Left ventricle myocardium inferior (tissue), 1 donor: ENCODE measurements around the gene GLRX3. TPM values are rescaled to one million over a fixed set of nuclear protein-coding genes. Genes with fewer than 3 reads are reported as not detected.

ENCODE experiments used
- DNase-seq: peaks from one replicate; pipeline ENCODE4 v3.0.0-alpha.2; 2020
- H3K27ac ChIP-seq: fragments of 200-600 bp; replicated peaks from 2 replicates; pipeline ENCODE4 v1.8.0; 2021
- H3K27me3 ChIP-seq: fragments of 200-600 bp; 2 replicates; pipeline ENCODE4 v1.8.0; 2021; ENCODE audit warnings: low read depth
- H3K36me3 ChIP-seq: fragments of 200-600 bp; 2 replicates; pipeline ENCODE4 v1.8.0; 2021
- H3K4me1 ChIP-seq: fragments of 200-600 bp; 2 replicates; pipeline ENCODE4 v1.8.0; 2021
- H3K4me3 ChIP-seq: fragments of 200-600 bp; 2 replicates; pipeline ENCODE4 v1.8.0; 2021; ENCODE audit warnings: mild to moderate bottlenecking, moderate library complexity
- H3K9me3 ChIP-seq: fragments of 200-600 bp; replicated peaks from 2 replicates; pipeline ENCODE4 v1.8.0; 2021
- CTCF ChIP-seq: fragments of 200-600 bp; IDR thresholded peaks from 2 replicates; pipeline ENCODE4 v1.8.0; 2021; ENCODE audit warnings: antibody characterized with exemption, mild to moderate bottlenecking, borderline replicate concordance
- intact Hi-C: fragments of 100-400 bp; cut with micrococcal nuclease; formaldehyde crosslinking; loops from one replicate; pipeline ENCODE4 v1.11.0; 2022
- total RNA-seq: library from RNA; stranded (reverse); fragmentation: NEBNext Ultra II Directional; extraction: Animal tissue kit (Norgen Biotek cat#: 25700); gene quantifications from one replicate; pipeline ENCODE4 v1.2.1, GENCODE V29; 2021
- donor health status: DM: no; HTN: yes; CAD: no; lungs with severe emphysema.

The GLRX3 gene
- total RNA-seq, 1 donor from 2014 or later: 69.2 TPM

- no peaks in the 10 kb centered on the region for H3K27me3 ChIP-seq
- no peak overlapping the region for H3K27ac ChIP-seq
- no peak for DNase-seq
- intact Hi-C loops: no loop called here
- no peak for TF ChIP-seq CTCF
- no peaks in the 10 kb centered on the region for H3K36me3 ChIP-seq
- peaks cover 16% of the 10 kb centered on the region for H3K9me3 ChIP-seq
- H3K4me1 ChIP-seq: no peaks in the 10 kb centered on the region
- no peak overlapping the region for H3K4me3 ChIP-seq
Observed at GRCh38 chr10:130121486-130122079, 14.6 kb upstream of the GLRX3 start.

DNA sequence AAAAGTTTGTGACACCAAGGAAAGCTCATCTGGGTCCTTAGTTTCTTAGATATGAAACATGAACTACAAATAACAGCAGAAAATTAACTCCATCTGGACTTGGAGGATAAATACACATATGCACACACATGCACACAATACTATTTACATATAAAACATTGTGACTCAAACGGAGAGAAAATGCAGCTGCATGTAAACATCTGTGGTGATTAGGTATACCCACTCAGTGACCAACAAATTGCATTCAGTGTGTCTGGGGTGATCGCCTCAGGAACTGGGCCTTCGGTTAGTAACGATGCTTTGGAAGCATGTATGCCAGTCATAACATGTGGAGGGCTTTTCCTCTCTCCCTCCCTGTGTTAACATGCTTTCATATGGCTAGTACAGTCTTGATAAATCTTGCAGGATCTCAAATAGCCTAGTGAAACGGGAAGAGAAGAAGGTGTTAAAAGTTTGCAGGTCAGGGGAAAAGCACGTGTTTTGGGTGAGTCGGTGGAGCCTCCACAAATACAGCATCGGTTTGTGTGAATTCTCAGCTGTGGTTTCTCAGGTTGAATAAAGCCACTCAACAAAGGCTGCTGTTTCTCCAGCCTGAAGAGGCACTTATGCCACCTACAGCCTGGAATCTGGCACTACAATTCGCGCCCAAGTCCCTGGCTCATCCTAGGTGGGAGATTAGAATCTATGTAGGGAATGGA, 8.7 kb upstream of the GLRX3 start:
- intact Hi-C loops: no loop called here
- peaks cover 8% of the 10 kb centered on the region for H3K4me1 ChIP-seq

DNA sequence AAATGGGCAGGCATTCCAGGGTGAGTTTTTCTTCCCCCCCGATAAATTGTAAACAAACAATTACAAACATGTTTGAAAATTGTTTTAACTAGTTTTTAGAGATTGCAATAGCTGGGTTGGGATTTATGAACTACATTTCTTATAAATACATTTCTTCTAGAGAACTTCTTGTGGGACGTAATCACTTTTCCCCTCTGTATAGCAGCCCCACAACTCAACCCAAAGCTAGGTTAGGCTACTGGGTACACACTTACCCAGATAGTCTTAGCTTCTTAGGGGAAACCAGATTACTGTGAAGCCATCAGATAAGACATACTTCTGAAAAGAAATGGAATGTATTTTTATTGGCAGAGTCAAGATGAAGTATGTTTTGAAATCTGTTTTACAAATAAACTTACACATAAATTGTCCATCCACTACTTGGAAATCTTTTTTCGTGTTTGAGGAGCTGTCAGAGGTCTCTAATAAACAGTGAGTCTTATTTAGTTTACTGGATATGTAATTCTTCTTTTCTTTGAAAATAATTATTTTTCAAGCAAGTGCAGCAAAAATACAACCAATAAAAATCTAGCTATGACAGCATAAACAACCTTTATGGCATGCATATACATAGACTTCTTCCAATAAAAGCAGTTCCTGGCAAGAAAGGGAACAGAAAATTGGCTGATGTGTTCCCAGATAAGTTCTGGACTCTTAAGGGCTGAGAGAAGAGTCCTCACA, 8.0 kb upstream of the GLRX3 start:
- Histone ChIP-seq H3K27ac (no peak overlapping the region), H3K4me3 (no peak overlapping the region), H3K9me3 (no peaks in the 10 kb centered on the region), H3K4me1 (peaks cover 8% of the 10 kb centered on the region), H3K36me3 (no peaks in the 10 kb centered on the region), H3K27me3 (peaks cover 25% of the 10 kb centered on the region)
- TF ChIP-seq CTCF: no peak
- no peak for DNase-seq
- intact Hi-C loops: no loop called here

More for the DNA sequence above, 8.7 kb upstream of the GLRX3 start:
- peak; percentile 79 for TF ChIP-seq CTCF
- Histone ChIP-seq H3K9me3 (no peaks in the 10 kb centered on the region), H3K27ac (no peak overlapping the region), H3K36me3 (no peaks in the 10 kb centered on the region), H3K27me3 (peaks cover 25% of the 10 kb centered on the region), H3K4me3 (no peak overlapping the region)
- no peak for DNase-seq

DNA sequence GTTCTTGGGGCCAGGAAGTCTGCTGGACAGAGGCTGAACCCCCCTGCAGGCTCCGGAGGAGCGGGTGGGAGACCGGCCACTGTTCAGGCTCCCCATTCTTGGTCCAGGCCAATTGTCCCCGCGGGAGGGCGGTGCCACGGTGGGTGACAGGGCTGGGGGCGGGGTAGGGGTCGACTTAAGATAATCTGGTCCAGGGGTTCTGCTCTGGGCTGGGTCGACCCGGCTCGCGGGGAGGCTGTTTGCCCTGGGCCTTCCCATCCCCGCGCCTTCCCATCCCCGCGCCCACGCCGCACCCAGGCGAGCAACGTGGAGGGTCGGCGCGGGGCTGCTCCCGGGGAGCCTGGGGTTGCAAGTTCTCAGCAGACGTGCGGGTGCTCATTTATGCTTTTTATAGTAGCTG, 7.3 kb upstream of the GLRX3 start:
- no peak for TF ChIP-seq CTCF
- intact Hi-C loops: no loop called here
- DNase-seq: no peak

GRCh38 chr10:130135676-130136225, 440 bp upstream of the GLRX3 start:
- peak; percentile 20 for DNase-seq
- no peak for TF ChIP-seq CTCF
- H3K4me1 ChIP-seq: peaks cover 52% of the 10 kb centered on the region

More for the DNA sequence above, 7.3 kb upstream of the GLRX3 start:
- Histone ChIP-seq H3K9me3 (no peaks in the 10 kb centered on the region), H3K36me3 (no peaks in the 10 kb centered on the region), H3K27me3 (peaks cover 25% of the 10 kb centered on the region), H3K4me1 (peaks cover 8% of the 10 kb centered on the region), H3K27ac (no peak overlapping the region), H3K4me3 (no peak overlapping the region)

More at GRCh38 chr10:130135676-130136225, 440 bp upstream of the GLRX3 start:
- no peaks in the 10 kb centered on the region for H3K9me3 ChIP-seq
- H3K4me3 ChIP-seq: peak overlapping the region; percentile 100
- H3K36me3 ChIP-seq: no peaks in the 10 kb centered on the region
- no peaks in the 10 kb centered on the region for H3K27me3 ChIP-seq
- peak overlapping the region; percentile 96 for H3K27ac ChIP-seq
- intact Hi-C loops: no loop called here
